Osteocyte (in vitro differentiated cells): ENCODE measurements around the gene SLC39A9. TPM values are rescaled to one million over a fixed set of nuclear protein-coding genes. Genes with fewer than 3 reads are reported as not detected.

Experiments
- DNase-seq: peaks from one replicate; pipeline ENCODE4 v3.0.0; 2021; ENCODE audit warnings: mixed read lengths; ENCODE audit not compliant: unreplicated experiment; ENCODE audit errors: extremely low spot score
- H3K27ac Mint-ChIP-seq: one replicate; pipeline ENCODE4 v1.8.0; 2021; ENCODE audit warnings: mild to moderate bottlenecking, mixed read lengths; ENCODE audit not compliant: unreplicated experiment
- H3K27me3 Mint-ChIP-seq: one replicate; pipeline ENCODE4 v1.8.0; 2021; ENCODE audit warnings: mixed read lengths; ENCODE audit not compliant: unreplicated experiment
- H3K36me3 Mint-ChIP-seq: one replicate; pipeline ENCODE4 v1.8.0; 2021; ENCODE audit warnings: mixed read lengths; ENCODE audit not compliant: unreplicated experiment
- H3K4me1 Mint-ChIP-seq: one replicate; pipeline ENCODE4 v1.8.0; 2021; ENCODE audit warnings: mixed read lengths; ENCODE audit not compliant: unreplicated experiment
- H3K4me3 Mint-ChIP-seq: one replicate; pipeline ENCODE4 v1.8.0; 2021; ENCODE audit warnings: mild to moderate bottlenecking, moderate library complexity, mixed read lengths; ENCODE audit not compliant: unreplicated experiment
- H3K9me3 Mint-ChIP-seq: one replicate; pipeline ENCODE4 v1.8.0; 2021; ENCODE audit warnings: mixed read lengths; ENCODE audit not compliant: unreplicated experiment
- total RNA-seq: library from RNA; stranded (reverse); gene quantifications from 2 replicates; pipeline ENCODE4 v1.2.1, GENCODE V29; 2021
- TF ChIP-seq, protein P1 (sequence below): fragments of 200-600 bp; sonication (generic); IDR thresholded peaks from 2 replicates; pipeline ENCODE4 v1.5.0; 2021; ENCODE audit warnings: antibody characterized with exemption, mild to moderate bottlenecking, moderate library complexity

Gene SLC39A9
- total RNA-seq, 1 donor from 2014 or later: 72.8 TPM

- H3K4me1 Mint-ChIP-seq: peaks cover 7% of the 10 kb centered on the region
- H3K27me3 Mint-ChIP-seq: no peaks in the 10 kb centered on the region
- H3K4me3 Mint-ChIP-seq: no peak overlapping the region
- no peak overlapping the region for H3K27ac Mint-ChIP-seq
- TF ChIP-seq, protein P1, sequence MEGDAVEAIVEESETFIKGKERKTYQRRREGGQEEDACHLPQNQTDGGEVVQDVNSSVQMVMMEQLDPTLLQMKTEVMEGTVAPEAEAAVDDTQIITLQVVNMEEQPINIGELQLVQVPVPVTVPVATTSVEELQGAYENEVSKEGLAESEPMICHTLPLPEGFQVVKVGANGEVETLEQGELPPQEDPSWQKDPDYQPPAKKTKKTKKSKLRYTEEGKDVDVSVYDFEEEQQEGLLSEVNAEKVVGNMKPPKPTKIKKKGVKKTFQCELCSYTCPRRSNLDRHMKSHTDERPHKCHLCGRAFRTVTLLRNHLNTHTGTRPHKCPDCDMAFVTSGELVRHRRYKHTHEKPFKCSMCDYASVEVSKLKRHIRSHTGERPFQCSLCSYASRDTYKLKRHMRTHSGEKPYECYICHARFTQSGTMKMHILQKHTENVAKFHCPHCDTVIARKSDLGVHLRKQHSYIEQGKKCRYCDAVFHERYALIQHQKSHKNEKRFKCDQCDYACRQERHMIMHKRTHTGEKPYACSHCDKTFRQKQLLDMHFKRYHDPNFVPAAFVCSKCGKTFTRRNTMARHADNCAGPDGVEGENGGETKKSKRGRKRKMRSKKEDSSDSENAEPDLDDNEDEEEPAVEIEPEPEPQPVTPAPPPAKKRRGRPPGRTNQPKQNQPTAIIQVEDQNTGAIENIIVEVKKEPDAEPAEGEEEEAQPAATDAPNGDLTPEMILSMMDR: no peak
- no peak for DNase-seq
- H3K36me3 Mint-ChIP-seq: peaks cover 14% of the 10 kb centered on the region
- H3K9me3 Mint-ChIP-seq: no peaks in the 10 kb centered on the region
Observed at GRCh38 chr14:69439521-69440270, 41.2 kb downstream of the SLC39A9 start.

- Mint-ChIP-seq H3K27me3 (no peaks in the 10 kb centered on the region), H3K36me3 (peaks cover 22% of the 10 kb centered on the region), H3K9me3 (no peaks in the 10 kb centered on the region), H3K27ac (peak overlapping the region; percentile 47), H3K4me3 (no peak overlapping the region), H3K4me1 (peaks cover 7% of the 10 kb centered on the region)
- TF ChIP-seq, protein P1: no peak
- DNase-seq: no peak
Observed at GRCh38 chr14:69441948-69442347, 43.5 kb downstream of the SLC39A9 start.

- no peak overlapping the region for H3K27ac Mint-ChIP-seq
- TF ChIP-seq, protein P1: no peak
- no peaks in the 10 kb centered on the region for H3K27me3 Mint-ChIP-seq
- peaks cover 7% of the 10 kb centered on the region for H3K4me1 Mint-ChIP-seq
- peaks cover 29% of the 10 kb centered on the region for H3K36me3 Mint-ChIP-seq
- no peak overlapping the region for H3K4me3 Mint-ChIP-seq
- DNase-seq: no peak
- no peaks in the 10 kb centered on the region for H3K9me3 Mint-ChIP-seq
Observed at GRCh38 chr14:69443296-69443805, 44.9 kb downstream of the SLC39A9 start.

- Mint-ChIP-seq H3K36me3 (peaks cover 25% of the 10 kb centered on the region), H3K4me3 (no peak overlapping the region), H3K27ac (no peak overlapping the region), H3K27me3 (no peaks in the 10 kb centered on the region), H3K9me3 (no peaks in the 10 kb centered on the region), H3K4me1 (no peaks in the 10 kb centered on the region)
- DNase-seq: no peak
- TF ChIP-seq, protein P1: no peak
Observed at GRCh38 chr14:69449216-69449615, 50.7 kb downstream of the SLC39A9 start.

DNA sequence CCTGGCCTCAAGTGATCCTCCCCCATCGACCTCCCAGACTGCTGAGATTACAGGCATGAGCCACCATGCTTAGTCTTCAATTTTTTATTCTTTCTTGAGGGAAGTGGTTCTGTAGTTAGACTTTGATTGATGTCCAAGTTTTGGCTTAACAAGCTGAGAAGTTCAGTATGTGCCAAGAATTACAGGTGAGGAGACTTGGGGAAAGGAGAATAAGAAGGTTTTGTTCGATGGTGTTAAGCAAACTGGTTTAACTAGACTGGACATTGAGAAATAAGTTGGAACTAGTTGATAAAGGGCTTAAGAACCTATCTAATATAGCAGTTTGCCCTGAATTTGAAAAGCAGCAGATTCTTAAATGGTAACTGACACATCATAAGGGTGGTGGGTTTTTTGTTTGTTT, 53.4 kb downstream of the SLC39A9 start:
- no peaks in the 10 kb centered on the region for H3K4me1 Mint-ChIP-seq
- TF ChIP-seq, protein P1: no peak
- no peaks in the 10 kb centered on the region for H3K27me3 Mint-ChIP-seq
- no peak overlapping the region for H3K4me3 Mint-ChIP-seq
- peaks cover 31% of the 10 kb centered on the region for H3K36me3 Mint-ChIP-seq
- no peak for DNase-seq
- H3K9me3 Mint-ChIP-seq: no peaks in the 10 kb centered on the region
- no peak overlapping the region for H3K27ac Mint-ChIP-seq
